ENCODE results near the gene RSAD2. TPM values are rescaled to one million over a fixed set of nuclear protein-coding genes. Genes with fewer than 3 reads are reported as not detected.
"Not testable (repeated sequence)": the region's sequence is repeated elsewhere in the genome, so short reads cannot be mapped to it uniquely, and the experiment has no call there.

The RSAD2 gene
- total RNA-seq, 1 donor from 2014 or later: 0.32 TPM

DNA sequence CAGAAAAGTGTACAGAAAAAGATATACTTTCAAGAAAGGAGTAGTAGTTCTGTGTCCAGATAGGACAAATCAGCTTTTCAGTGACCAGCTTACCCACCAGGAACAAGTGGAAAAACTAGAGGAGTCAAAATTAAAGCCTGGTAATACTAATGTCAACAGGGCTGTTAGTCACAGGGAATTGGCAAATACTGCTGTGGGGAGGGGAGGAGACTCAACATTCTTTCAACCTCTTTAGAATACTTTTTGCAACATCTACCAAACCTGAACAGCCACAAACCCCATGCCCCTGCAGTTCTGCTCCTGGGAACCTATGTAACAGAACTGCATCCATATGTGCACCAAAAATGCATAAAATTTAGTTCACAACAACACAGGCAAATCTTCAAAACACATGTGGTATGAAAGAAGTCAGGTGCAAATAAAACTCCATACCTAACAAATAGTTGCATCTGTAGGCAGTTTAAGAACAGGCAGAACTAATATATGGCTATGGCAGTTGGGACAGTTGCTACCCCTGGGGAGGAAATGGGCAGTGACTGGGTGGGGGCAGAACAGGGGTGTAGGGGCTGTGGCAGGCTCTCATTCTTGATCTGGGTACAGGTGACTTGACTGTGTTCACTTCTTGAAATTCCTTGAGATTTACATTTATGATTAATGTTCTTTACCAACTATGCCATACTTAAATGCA lies 21.6 kb upstream of the RSAD2 start:
- intact Hi-C loops (cut with DNase I): no loop called here
- no peak overlapping the region for H3K27ac ChIP-seq
- no peak overlapping the region for H3K4me3 ChIP-seq
- H3K36me3 ChIP-seq: peaks cover 26 to 28% of the 10 kb centered on the region in 2 donors
- H3K27me3 ChIP-seq: no peaks in the 10 kb centered on the region
- no peak for TF ChIP-seq CTCF (IDR thresholded peaks at IDR 0.05)
- no peak for DNase-seq (ENCODE audit: low spot score in 2 of 2)
- H3K9me3 ChIP-seq: peaks cover 0 to 8% of the 10 kb centered on the region in 2 donors
- no peaks in the 10 kb centered on the region for H3K4me1 ChIP-seq

GRCh38 chr2:6856548-6856920 lies 21.0 kb upstream of the RSAD2 start:
- Histone ChIP-seq H3K9me3 (peaks cover 0 to 8% of the 10 kb centered on the region in 2 donors), H3K4me1 (no peaks in the 10 kb centered on the region), H3K27ac (no peak overlapping the region), H3K27me3 (no peaks in the 10 kb centered on the region), H3K36me3 (peaks cover 23 to 24% of the 10 kb centered on the region in 2 donors), H3K4me3 (no peak overlapping the region)
- intact Hi-C loops (cut with DNase I): no loop called here
- DNase-seq (ENCODE audit: low spot score in 2 of 2): no peak
- no peak for TF ChIP-seq CTCF (IDR thresholded peaks at IDR 0.05)

- H3K9me3 ChIP-seq; DNase-seq (ENCODE audit: low spot score in 2 of 2); H3K4me3 ChIP-seq; H3K27me3 ChIP-seq; H3K4me1 ChIP-seq; H3K27ac ChIP-seq; intact Hi-C loops (cut with DNase I): not testable (repeated sequence)
- H3K36me3 ChIP-seq: peaks cover 23 to 24% of the 10 kb centered on the region in 2 donors
Measured at GRCh38 chr2:6858466-6859027, 19.0 kb upstream of the RSAD2 start.

- Histone ChIP-seq H3K27me3 (no peaks in the 10 kb centered on the region), H3K9me3 (peaks cover 0 to 8% of the 10 kb centered on the region in 2 donors), H3K27ac (no peak overlapping the region), H3K36me3 (peaks cover 23 to 24% of the 10 kb centered on the region in 2 donors), H3K4me1 (peaks cover 0 to 6% of the 10 kb centered on the region in 2 donors), H3K4me3 (no peak overlapping the region)
- intact Hi-C loops (cut with DNase I): no loop called here
- no peak for DNase-seq (ENCODE audit: low spot score in 2 of 2)
- no peak for TF ChIP-seq CTCF (IDR thresholded peaks at IDR 0.05)
Measured at GRCh38 chr2:6860296-6860695, 17.3 kb upstream of the RSAD2 start.

GRCh38 chr2:6863792-6864191 lies 13.8 kb upstream of the RSAD2 start:
- Histone ChIP-seq H3K9me3 (peaks cover 0 to 2% of the 10 kb centered on the region in 2 donors), H3K4me1 (peaks cover 7 to 10% of the 10 kb centered on the region in 2 donors), H3K27ac (no peak overlapping the region), H3K4me3 (no peak overlapping the region), H3K36me3 (peaks cover 17 to 20% of the 10 kb centered on the region in 2 donors), H3K27me3 (no peaks in the 10 kb centered on the region)
- intact Hi-C loops (cut with DNase I): no loop called here
- TF ChIP-seq CTCF (IDR thresholded peaks at IDR 0.05): no peak
- DNase-seq (ENCODE audit: low spot score in 2 of 2): no peak

DNA sequence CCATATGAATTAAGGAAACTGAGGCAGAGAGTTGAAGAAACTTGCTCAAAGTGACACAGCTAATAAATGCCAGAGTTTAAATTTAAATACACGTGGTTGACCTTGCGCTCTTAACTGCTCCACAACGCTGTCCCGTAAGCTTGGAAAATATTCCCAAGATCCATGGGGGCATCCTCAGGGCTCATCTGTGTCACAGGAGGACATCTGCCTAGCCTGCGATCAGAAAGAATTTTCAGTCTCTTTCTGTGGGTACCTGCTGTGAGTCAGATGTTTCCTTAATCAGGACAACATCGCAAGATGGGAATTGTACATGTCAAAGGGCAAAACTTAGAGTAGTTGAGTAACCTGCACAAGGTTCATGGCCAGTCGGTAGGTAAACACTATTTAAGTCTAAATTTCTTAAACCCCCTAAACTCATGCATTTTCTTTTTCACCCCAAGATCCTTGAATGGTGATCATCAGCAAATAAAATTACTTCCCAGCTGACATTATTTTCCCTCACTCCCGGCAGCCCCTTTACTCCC lies 13.3 kb upstream of the RSAD2 start:
- Histone ChIP-seq H3K4me3 (peak overlapping the region in 1 of 2 donors; percentile 95), H3K9me3 (no peaks in the 10 kb centered on the region), H3K27ac (no peak overlapping the region), H3K36me3 (peaks cover 15 to 16% of the 10 kb centered on the region in 2 donors), H3K4me1 (peaks cover 7 to 10% of the 10 kb centered on the region in 2 donors), H3K27me3 (no peaks in the 10 kb centered on the region)
- no peak for DNase-seq (ENCODE audit: low spot score in 2 of 2)
- TF ChIP-seq CTCF (IDR thresholded peaks at IDR 0.05): no peak
- intact Hi-C loops (cut with DNase I): no loop called here

Data from ascending aorta (tissue), 2 donors.